Measurements from ENCODE around the gene SARDH.
"Not testable (repeated sequence)": the region's sequence is repeated elsewhere in the genome, so short reads cannot be mapped to it uniquely, and the experiment has no call there.

Gene SARDH

GRCh38 chr9:133681658-133682306 is 56.4 kb downstream of the SARDH start:
- DNase-seq = no peak

- no peak for DNase-seq
Observed at GRCh38 chr9:133680976-133681657, 57.0 kb downstream of the SARDH start.

DNA sequence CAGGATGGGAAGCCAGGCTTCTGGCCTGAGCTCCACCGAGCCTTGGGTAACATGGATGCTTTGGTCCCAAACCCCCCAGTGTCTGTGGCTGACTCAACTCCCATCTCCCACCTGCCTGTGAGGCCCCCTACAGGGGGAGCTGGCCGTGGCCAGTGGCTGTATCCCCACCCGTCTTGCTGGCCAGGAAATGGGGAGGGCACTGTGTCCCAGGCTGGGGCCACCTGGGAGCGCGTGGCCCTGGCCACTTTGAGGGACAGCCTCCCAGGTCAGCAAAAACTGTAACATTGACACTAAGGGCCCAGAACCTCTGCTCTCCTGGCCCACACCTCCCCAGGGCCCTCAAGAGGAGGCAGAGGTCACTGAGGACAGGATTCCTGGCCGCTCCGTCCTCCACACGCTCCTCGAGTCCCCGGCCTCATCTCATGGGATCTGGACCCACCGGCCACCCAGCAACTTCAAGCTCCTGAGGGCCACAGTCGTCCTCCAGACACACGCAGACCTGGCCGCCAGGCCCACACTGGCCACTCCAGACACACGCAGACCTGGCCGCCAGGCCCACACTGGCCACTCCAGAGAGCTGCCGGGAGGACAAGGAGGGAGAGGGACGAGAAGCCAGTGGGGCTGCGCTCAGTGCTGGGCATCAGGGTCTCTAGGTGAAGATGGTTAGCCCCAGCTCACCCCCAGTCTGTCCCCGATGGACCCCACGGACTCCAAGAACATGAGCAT is 57.7 kb downstream of the SARDH start:
- DNase-seq = no peak

DNA sequence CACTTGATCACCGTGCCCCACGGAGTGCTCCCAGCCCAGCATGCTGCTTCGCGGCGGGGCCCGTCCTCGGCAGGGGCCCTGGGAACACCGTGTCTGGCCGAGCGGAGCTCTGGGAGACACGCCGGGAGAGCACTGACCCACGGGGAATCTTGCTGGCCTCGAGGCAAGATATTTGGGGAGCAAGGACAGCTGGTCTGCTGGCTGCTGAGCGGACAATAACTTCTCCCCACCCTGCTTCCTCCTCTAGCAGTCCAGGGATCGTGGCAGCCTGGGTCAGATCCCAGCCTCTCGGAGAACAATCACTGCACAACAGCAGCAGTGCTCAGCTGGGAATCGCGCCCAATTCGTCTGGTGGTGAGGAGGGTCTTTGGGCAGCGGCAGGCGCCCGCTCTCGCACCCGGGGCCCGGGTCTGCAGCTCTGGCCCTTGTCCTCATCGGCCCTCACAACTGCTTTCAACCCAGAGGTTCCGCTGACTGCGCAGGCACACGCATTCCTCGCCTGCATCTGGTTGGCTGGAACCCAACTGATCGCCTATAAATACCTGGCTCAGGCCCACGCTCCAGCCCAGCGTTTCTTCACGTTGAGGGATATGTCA is 58.6 kb downstream of the SARDH start:
- DNase-seq = no peak

- DNase-seq = no peak
Observed at GRCh38 chr9:133679056-133679455, 59.1 kb downstream of the SARDH start.

GRCh38 chr9:133677126-133678010 is 60.8 kb downstream of the SARDH start:
- DNase-seq = no peak

DNA sequence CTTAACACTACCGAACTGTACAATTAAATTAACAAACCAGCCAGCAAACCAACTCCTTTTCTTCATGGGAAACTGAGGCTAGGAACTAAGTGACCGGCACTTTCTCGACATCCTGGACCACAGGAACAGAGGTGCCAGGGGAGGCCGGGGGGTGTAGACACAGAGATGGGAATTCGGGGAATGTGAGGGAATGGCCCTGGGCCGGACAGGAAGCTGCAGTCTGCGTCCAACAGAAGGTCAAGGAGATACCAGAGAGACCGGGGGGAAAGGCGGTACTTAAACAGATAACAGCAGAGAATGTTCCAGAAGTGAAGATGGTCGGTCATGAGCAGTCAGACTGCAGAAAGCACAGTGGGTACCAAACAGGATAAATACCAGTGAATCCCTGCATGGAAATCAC is 61.7 kb downstream of the SARDH start:
- no peak for DNase-seq

- not testable (repeated sequence) for DNase-seq
Observed at GRCh38 chr9:133675796-133676195, 62.4 kb downstream of the SARDH start.

DNA sequence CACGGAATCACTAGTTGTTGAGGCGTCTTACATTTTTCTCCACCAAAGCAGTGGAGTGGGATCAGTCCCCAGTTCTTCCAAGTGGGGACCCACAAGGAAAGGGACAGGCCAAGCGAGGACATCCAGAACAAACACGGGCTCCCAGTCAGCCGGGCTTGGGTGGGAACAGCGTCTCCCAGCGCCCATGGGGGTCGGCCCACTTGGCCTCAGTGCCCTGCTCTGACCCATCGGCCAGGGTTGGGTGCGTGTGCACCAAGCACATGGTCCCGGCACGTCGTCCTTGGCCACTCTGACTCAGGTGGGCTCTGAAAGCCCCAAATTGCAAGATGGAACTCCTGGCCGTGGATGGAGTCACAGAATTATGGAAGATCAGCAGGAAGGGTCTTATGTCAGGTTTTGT is 64.1 kb downstream of the SARDH start:
- DNase-seq = no peak

DNA sequence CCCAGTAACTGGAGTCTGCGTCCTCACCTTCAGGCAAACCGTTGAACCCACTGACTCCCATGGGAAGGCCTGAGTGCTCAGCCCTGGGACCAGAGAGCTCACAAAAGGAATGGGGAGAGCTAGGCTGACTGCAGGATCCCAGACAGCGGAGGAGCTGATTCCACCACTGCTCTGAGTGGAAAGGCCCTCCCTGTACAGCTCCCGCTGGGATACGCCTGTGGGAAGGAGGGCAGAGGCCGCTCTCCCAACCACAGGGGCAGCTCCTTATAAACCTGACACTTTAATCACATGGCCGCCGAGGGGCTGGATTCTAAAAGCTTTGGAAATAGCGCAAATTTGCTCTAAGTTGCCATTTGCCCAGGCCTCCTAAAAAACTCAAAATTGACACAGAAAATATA is 64.9 kb downstream of the SARDH start:
- no peak for DNase-seq

DNA sequence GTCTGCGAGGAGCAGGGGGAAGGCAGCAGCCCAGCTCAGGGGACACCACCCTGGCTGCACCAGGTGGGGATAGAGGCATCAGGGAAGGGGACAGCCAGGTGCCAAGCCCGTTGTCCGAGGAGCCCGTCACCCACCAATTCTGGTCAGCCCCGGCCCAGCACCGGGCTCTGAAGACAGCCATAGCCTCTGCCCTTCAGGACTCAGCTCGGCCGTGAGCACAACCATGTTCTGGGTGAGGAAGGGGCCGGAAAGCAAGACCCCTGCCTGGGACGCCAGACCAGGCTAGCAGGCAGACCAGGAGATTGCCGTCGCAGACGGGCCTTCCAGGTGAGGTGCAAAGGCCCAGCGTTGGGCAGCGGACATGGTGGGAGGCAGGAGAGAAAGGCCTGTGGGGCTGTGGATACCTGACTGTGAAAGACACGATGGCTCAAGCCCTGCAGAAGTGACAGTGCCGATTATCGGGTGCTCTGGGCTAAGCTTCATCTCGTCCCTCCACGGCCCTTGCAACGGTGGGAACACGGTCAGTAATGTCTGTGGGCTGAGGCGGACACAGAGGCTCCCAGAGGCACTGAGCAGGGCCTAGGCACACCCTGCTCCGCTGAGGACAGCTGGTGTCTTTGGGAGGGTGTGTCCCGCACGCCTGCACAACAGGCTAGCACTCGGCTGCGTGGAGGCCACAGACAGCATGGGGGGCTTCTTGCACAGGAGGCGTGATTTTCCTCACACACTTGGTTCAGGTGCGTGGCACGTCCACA is 65.5 kb downstream of the SARDH start:
- no peak for DNase-seq

DNA sequence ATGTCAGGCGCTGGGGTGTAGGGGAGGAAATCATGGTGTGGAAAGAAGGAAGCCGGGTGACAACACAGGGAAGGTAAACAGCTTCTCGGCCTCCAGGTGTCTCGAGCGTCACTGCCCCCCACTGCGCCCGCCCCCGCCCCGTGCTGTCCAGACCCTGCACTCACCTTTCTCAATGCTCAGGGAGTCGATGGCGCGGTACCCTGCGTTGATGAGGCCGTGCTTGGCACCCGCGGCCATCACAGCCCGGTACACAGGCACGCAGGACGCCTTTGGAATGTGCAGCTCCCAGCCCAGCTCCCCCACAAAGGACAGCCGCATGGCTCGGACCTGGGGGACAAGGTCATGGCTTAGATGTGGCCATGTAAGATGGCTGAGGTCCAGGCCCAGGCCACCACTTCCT is 66.8 kb downstream of the SARDH start:
- no peak for DNase-seq

DNA sequence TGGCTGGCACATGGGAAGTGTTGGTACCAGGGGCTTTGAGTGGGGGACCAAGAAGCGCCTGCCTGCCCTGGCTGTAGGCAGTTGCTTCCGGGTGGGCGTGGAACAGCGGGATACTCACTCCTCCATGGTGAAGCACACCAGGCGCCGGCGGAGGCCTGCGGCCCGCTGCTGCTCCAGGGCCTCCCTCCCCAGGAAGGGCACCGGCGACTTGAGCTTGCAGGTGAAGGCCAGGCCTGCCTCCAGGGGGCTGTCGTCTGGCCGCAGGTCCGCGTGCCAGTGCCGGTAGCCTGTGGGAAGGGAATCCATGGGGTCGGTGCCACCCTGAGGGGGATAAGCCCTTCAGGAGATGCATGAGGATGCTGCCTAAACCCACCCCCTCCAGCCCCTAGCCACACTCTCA is 67.7 kb downstream of the SARDH start:
- no peak for DNase-seq

DNA sequence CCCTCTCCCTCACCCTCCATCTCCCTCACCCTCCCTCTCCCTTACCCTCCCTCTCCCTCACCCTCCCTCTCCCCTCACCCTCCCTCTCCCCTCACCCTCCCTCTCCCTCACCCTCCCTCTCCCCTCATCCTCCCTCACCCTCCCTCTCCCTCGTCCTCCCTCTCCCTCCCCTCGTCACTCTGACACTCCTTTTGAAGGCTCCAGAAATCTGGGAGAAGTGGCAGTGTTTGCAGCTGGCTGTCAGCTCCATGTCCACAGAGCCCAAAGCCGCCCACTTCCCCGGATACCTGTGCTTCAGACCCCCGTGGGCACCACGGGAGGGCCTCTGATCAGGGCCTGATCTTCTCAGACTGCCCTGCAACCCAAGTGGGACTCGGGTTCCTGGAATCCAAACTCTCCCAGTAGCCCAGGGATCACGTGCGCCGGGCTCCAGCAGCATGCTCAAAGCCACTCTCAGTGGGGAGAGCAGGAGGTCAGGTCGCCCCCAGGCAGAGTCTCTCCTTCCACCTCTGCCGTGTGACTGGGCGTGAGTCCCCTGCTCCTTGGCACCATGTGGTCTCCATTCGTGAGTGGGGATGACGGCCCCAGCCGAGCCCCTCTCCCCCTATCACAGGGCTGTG is 68.9 kb downstream of the SARDH start:
- DNase-seq = no peak

- DNase-seq = no peak
Observed at GRCh38 chr9:133667759-133668450, 70.2 kb downstream of the SARDH start.

- DNase-seq = no peak
Observed at GRCh38 chr9:133666845-133667244, 71.3 kb downstream of the SARDH start.

- DNase-seq = no peak
Observed at GRCh38 chr9:133666387-133666786, 71.8 kb downstream of the SARDH start.

GRCh38 chr9:133665535-133665934 is 72.6 kb downstream of the SARDH start:
- no peak for DNase-seq

DNA sequence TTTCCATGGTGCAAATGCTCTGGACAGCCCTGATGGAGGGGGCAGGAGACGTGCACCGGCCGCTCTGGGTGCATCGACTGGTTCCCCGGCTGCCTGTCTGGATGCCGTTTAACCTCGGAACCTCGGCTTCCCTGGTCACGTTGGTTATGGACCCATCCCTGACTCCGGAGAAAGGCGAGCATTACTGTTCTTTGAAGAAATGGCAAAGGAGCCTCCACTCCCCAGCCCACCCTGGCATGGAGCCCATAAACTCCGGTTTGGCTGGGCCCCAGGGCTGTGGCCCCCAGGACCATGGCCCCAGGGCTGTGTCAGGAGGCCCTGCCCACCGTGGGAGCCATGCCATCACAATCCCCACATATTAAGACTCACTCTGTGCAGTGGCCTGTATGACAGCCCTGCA is 73.1 kb downstream of the SARDH start:
- no peak for DNase-seq

- DNase-seq = no peak
Observed at GRCh38 chr9:133664173-133665050, 73.7 kb downstream of the SARDH start.
